ENCODE results near the gene TLE2. TPM values are rescaled to one million over a fixed set of nuclear protein-coding genes. Genes with fewer than 3 reads are reported as not detected.
"Not testable (repeated sequence)": the region's sequence is repeated elsewhere in the genome, so short reads cannot be mapped to it uniquely, and the experiment has no call there.

TLE2 gene
- polyA plus RNA-seq, 2 donors, result 10.1 to 16.0 TPM

DNA sequence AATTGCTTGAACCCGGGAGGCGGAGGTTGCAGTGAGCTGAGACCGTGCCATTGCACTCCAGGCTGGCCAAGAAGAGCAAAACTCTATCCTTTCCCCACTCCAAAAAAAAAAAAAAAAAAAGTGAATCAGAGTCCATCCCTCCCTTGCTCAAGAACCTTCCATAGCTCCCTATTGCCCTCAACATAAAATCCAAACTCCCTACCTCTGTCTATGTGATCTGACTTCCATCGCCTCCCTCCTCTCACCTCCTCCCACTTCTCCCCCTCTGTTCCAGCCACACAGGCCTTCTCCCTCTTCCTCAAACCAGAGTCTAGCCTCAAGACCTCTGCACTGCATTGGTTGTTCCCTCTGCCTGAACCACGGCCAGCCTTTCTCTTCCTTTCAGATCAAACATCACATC, 10.0 kb upstream of the TLE2 start:
- Histone ChIP-seq H3K4me3 (ENCODE audit: low read depth in 1 of 2, low read length in 2 of 2) (no peak overlapping the region), H3K27me3 (ENCODE audit: control insufficient read depth in 1 of 2, insufficient read depth in 2 of 2, low read length in 2 of 2) (no peaks in the 10 kb centered on the region), H3K36me3 (ENCODE audit: control insufficient read depth in 2 of 2, insufficient read depth in 2 of 2, low read length in 1 of 2) (no peaks in the 10 kb centered on the region), H3K27ac (ENCODE audit: low read depth in 2 of 2, low read length in 1 of 2) (no peak overlapping the region), H3K4me1 (ENCODE audit: control insufficient read depth in 2 of 2, insufficient read depth in 2 of 2, low read length in 1 of 2) (peaks cover 0 to 4% of the 10 kb centered on the region in 2 donors), H3K9me3 (ENCODE audit: control insufficient read depth in 2 of 2, insufficient read depth in 1 of 2, low read depth in 1 of 2, low read length in 1 of 2) (no peaks in the 10 kb centered on the region)
- WGBS, 2 donors, result 86% methylated on average over 5 of the region's 5 CpGs

DNA sequence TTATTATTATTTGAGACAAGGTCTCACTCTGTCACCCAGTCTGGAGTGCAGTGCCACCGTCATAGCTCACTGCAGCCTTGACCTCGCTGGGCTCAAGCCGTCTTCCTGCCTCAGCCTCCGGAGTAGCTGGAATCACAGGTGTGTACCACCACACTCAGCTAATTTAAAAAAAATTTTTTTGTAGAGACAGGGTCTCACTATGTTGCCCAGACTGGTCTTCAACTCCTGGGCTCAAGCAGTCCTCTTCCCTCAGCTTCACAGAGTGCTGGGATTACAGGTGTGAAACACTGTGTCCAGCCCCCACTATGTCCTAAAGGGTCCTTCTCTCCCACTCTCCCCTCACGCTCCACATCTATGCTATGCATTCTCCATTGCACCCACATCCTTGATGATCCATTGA, 9.1 kb upstream of the TLE2 start:
- Histone ChIP-seq H3K27ac (ENCODE audit: low read depth in 2 of 2, low read length in 1 of 2) (no peak overlapping the region), H3K4me1 (ENCODE audit: control insufficient read depth in 2 of 2, insufficient read depth in 2 of 2, low read length in 1 of 2) (peaks cover 0 to 4% of the 10 kb centered on the region in 2 donors), H3K9me3 (ENCODE audit: control insufficient read depth in 2 of 2, insufficient read depth in 1 of 2, low read depth in 1 of 2, low read length in 1 of 2) (no peaks in the 10 kb centered on the region), H3K27me3 (ENCODE audit: control insufficient read depth in 1 of 2, insufficient read depth in 2 of 2, low read length in 2 of 2) (no peaks in the 10 kb centered on the region), H3K36me3 (ENCODE audit: control insufficient read depth in 2 of 2, insufficient read depth in 2 of 2, low read length in 1 of 2) (no peaks in the 10 kb centered on the region), H3K4me3 (ENCODE audit: low read depth in 1 of 2, low read length in 2 of 2) (no peak overlapping the region)
- 77 to 85% methylated on average over 5 of the region's 5 CpGs for WGBS, 2 donors

DNA sequence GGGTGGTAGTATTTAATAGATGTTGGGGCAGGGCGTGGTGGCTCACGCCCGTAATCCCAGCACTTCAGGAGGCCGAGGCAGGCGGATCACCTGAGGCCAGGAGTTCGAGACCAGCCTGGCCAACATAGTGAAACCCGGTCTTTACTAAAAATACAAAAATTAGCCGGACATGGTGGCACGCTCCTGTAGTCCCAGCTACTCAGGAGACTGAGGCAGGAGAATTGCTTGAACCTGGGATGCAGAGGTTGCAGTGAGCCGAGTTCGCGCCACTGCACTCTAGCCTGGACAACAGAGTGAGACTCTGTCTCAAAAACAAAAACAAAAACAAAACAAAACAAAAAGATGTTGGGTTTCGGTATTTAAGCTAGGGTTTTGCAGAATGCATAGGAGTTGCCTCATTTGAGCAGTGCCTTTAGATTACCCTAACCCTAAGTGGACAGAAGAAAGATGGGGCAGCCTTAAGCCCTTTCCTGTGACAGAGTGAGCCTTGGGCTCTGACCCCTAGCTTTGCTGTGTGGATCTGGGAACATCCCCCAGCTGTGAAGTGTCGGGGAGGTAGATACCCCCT, 8.0 kb upstream of the TLE2 start:
- not testable (repeated sequence) for H3K4me3 ChIP-seq (ENCODE audit: low read depth in 1 of 2, low read length in 2 of 2); H3K4me1 ChIP-seq (ENCODE audit: control insufficient read depth in 2 of 2, insufficient read depth in 2 of 2, low read length in 1 of 2); H3K27me3 ChIP-seq (ENCODE audit: control insufficient read depth in 1 of 2, insufficient read depth in 2 of 2, low read length in 2 of 2); H3K36me3 ChIP-seq (ENCODE audit: control insufficient read depth in 2 of 2, insufficient read depth in 2 of 2, low read length in 1 of 2); H3K9me3 ChIP-seq (ENCODE audit: control insufficient read depth in 2 of 2, insufficient read depth in 1 of 2, low read depth in 1 of 2, low read length in 1 of 2)
- WGBS, 2 donors, result 68 to 74% methylated on average over 14 of the region's 14 CpGs
- H3K27ac ChIP-seq (ENCODE audit: low read depth in 2 of 2, low read length in 1 of 2), result peak overlapping the region in 1 of 2 donors; percentile 99

DNA sequence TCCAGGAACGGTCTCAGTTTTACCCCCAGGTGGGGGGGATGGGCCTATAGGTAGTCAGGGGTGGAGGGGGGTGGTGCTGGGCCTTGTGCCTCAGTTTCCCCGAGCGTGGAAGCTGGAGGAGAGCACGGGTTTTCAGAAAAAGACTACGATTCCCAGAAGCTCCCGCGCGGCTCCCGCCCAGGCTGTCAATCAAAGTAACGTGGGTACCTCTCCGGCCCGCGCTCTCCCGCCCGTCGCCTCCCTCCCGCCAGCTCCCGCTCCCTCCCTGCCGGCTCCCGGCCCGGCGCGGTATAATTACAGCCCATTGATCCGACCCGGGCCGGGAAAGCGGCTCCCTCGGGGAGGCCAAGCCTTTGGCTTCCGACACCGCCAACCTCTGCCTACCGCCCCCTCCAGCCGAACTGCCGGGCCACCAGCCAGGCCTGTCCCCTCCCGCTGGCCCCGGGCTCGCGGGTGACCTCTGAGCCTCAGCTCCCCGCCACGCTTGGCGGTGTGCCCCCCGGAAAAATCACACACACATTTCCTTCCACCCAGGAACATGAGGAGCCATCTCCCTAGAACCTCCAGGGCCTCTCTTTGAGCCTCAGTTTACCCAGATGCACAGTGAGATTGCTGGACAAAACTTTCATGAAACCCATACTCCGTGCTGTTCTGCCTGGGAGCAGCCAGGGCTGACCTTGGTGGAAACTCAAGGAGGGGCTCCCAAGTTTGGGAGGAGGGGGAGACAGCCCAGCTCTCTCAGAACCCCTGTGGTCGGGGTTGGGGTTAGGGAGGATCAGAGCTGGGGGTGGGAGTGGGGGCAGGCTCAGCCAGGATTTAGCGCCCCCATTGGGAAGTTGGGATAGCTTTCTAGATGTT, 7.3 kb upstream of the TLE2 start:
- Histone ChIP-seq H3K4me1 (ENCODE audit: control insufficient read depth in 2 of 2, insufficient read depth in 2 of 2, low read length in 1 of 2) (peaks cover 0 to 4% of the 10 kb centered on the region in 2 donors), H3K4me3 (ENCODE audit: low read depth in 1 of 2, low read length in 2 of 2) (peak overlapping the region; percentile 47 to 49), H3K27ac (ENCODE audit: low read depth in 2 of 2, low read length in 1 of 2) (peak overlapping the region; percentile 94 to 99), H3K9me3 (ENCODE audit: control insufficient read depth in 2 of 2, insufficient read depth in 1 of 2, low read depth in 1 of 2, low read length in 1 of 2) (no peaks in the 10 kb centered on the region), H3K36me3 (ENCODE audit: control insufficient read depth in 2 of 2, insufficient read depth in 2 of 2, low read length in 1 of 2) (no peaks in the 10 kb centered on the region), H3K27me3 (ENCODE audit: control insufficient read depth in 1 of 2, insufficient read depth in 2 of 2, low read length in 2 of 2) (no peaks in the 10 kb centered on the region)
- 1 to 2% methylated on average over 39 to 44 of the region's 44 CpGs for WGBS, 2 donors

DNA sequence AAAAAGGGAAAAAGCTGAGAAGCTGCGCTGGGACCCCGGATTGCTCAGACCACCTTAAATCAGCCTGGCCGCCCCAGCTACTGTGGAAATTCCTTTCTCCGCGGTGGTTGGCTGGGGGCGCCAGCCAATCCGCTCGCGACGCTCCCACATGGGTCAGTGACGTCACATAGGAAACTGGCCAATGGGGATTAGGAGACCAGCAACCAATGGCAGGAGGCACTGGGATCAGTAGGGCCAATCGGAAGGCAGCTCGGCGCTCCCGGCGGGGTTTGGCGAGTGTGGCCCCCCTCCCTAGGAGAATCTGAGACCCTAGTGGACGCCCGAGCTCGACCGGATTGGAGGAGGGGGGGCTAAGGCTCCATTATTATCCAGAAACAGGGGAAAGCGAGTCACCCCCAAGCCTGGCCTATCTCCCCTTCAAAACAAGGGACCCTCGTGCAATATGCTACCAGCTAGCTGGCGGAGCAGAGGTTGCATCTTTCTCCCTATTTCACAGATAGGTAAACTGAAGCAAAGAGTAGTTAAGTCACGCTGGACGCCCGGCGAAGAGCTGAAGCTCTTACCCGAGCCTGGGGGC, 6.5 kb upstream of the TLE2 start:
- peak overlapping the region; percentile 47 to 49 for H3K4me3 ChIP-seq (ENCODE audit: low read depth in 1 of 2, low read length in 2 of 2)
- no peaks in the 10 kb centered on the region for H3K27me3 ChIP-seq (ENCODE audit: control insufficient read depth in 1 of 2, insufficient read depth in 2 of 2, low read length in 2 of 2)
- H3K27ac ChIP-seq (ENCODE audit: low read depth in 2 of 2, low read length in 1 of 2), result peak overlapping the region; percentile 94 to 99
- H3K9me3 ChIP-seq (ENCODE audit: control insufficient read depth in 2 of 2, insufficient read depth in 1 of 2, low read depth in 1 of 2, low read length in 1 of 2), result no peaks in the 10 kb centered on the region
- peaks cover 0 to 4% of the 10 kb centered on the region in 2 donors for H3K4me1 ChIP-seq (ENCODE audit: control insufficient read depth in 2 of 2, insufficient read depth in 2 of 2, low read length in 1 of 2)
- no peaks in the 10 kb centered on the region for H3K36me3 ChIP-seq (ENCODE audit: control insufficient read depth in 2 of 2, insufficient read depth in 2 of 2, low read length in 1 of 2)
- WGBS, 2 donors, result 0 to 1% methylated on average over 29 of the region's 29 CpGs

DNA sequence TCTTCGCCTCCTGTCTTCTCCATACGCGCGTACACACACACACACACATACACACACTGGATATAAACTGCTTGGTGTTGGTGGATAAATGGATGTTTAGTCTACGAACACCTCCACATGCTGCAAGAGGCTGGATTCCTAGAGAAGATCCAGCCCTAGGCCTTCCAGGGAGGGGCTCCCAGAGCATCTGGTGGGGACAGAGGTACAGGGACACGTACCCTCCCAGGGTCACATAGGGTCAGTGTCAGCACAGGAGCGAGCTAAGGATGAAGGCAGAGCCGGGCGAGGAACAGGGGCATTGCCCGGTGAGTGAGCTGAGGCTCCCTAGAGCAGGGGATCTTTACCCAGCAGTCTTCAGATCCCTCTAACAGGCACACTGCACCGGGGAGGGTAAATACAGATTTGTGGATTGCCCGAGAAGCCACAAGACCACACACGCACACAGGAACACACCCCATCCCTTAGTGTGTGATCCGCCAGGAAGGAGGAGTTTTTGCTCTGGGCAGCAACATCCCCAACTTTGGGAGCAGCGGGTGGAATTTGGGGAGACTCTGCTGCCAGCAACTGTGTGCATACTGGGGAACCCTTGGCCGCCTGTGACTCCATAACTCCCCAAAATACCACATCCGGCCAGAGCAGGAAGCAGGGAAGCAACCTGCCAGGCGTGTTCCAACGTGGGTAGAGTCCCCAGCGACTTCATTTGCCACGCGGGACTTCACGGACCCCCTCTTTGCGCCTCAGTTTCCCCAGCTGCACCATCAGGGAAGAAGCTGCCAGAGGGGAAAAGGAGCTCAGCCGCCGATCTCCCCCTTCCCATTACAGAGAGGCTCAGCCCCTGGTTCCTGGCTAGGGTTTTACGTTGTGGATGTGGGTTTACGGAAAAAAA, 5.8 kb upstream of the TLE2 start:
- no peaks in the 10 kb centered on the region for H3K36me3 ChIP-seq (ENCODE audit: control insufficient read depth in 2 of 2, insufficient read depth in 2 of 2, low read length in 1 of 2)
- peak overlapping the region; percentile 36 to 47 for H3K4me3 ChIP-seq (ENCODE audit: low read depth in 1 of 2, low read length in 2 of 2)
- WGBS, 2 donors, result 9 to 14% methylated on average over 28 of the region's 28 CpGs
- peak overlapping the region; percentile 94 to 99 for H3K27ac ChIP-seq (ENCODE audit: low read depth in 2 of 2, low read length in 1 of 2)
- H3K9me3 ChIP-seq (ENCODE audit: control insufficient read depth in 2 of 2, insufficient read depth in 1 of 2, low read depth in 1 of 2, low read length in 1 of 2), result no peaks in the 10 kb centered on the region
- peaks cover 0 to 4% of the 10 kb centered on the region in 2 donors for H3K4me1 ChIP-seq (ENCODE audit: control insufficient read depth in 2 of 2, insufficient read depth in 2 of 2, low read length in 1 of 2)
- no peaks in the 10 kb centered on the region for H3K27me3 ChIP-seq (ENCODE audit: control insufficient read depth in 1 of 2, insufficient read depth in 2 of 2, low read length in 2 of 2)

DNA sequence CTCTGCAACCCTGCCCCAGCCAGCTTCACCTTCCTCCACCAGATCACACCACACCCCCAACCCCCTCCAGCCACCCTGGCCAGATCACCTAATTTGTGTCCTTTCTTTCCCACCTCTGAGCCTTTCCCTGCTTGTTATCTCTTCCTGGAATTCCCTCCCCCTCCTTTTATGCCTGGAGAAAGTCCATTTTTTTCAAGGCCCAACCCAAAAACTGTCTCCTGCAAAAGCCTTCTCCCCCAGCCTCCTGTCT, 5.3 kb upstream of the TLE2 start:
- Histone ChIP-seq H3K4me3 (ENCODE audit: low read depth in 1 of 2, low read length in 2 of 2) (no peak overlapping the region), H3K27me3 (ENCODE audit: control insufficient read depth in 1 of 2, insufficient read depth in 2 of 2, low read length in 2 of 2) (no peaks in the 10 kb centered on the region), H3K4me1 (ENCODE audit: control insufficient read depth in 2 of 2, insufficient read depth in 2 of 2, low read length in 1 of 2) (peaks cover 0 to 4% of the 10 kb centered on the region in 2 donors), H3K9me3 (ENCODE audit: control insufficient read depth in 2 of 2, insufficient read depth in 1 of 2, low read depth in 1 of 2, low read length in 1 of 2) (no peaks in the 10 kb centered on the region), H3K36me3 (ENCODE audit: control insufficient read depth in 2 of 2, insufficient read depth in 2 of 2, low read length in 1 of 2) (no peaks in the 10 kb centered on the region), H3K27ac (ENCODE audit: low read depth in 2 of 2, low read length in 1 of 2) (peak overlapping the region; percentile 94 to 99)

DNA sequence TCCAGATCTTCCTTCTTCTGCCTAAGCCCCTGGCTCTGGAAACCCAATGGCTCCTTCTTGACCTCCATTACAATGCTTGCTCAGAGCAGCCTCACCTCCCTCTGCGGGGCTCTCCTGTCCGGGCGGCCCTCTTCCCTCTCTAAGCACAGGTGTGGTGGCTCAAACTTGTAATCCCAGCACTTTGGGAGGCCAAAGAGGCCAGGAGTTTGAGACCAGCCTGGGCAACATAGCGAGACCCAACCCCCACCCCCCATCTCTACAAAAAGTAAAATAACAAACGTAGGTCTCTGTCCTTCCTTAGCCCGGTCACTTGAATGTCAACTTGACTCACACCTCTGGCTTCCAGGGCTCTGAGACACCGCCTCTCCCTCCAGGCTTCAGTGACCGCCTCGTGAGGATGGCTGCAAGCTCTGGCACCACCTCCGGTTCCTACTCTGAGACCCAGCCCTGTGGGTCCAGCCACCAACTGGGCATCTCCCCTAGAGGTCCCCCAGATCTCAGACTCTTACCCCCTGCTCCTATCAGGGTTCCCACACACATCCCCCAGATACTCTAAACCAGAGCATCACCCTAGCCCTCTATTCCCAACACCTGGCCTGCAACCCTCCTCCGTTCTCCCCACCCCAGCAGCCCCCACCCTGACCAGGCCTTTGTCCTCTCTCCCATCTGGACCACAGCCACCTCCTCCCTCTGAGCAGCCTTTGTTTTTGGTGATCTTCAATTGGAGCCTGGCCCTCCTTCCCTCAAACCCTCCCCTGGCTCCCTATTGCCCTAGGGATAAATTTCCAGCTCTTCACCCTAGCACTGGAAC, 4.7 kb upstream of the TLE2 start:
- Histone ChIP-seq H3K27me3 (ENCODE audit: control insufficient read depth in 1 of 2, insufficient read depth in 2 of 2, low read length in 2 of 2) (no peaks in the 10 kb centered on the region), H3K4me1 (ENCODE audit: control insufficient read depth in 2 of 2, insufficient read depth in 2 of 2, low read length in 1 of 2) (peaks cover 0 to 4% of the 10 kb centered on the region in 2 donors), H3K9me3 (ENCODE audit: control insufficient read depth in 2 of 2, insufficient read depth in 1 of 2, low read depth in 1 of 2, low read length in 1 of 2) (no peaks in the 10 kb centered on the region), H3K36me3 (ENCODE audit: control insufficient read depth in 2 of 2, insufficient read depth in 2 of 2, low read length in 1 of 2) (no peaks in the 10 kb centered on the region), H3K27ac (ENCODE audit: low read depth in 2 of 2, low read length in 1 of 2) (no peak overlapping the region), H3K4me3 (ENCODE audit: low read depth in 1 of 2, low read length in 2 of 2) (no peak overlapping the region)
- WGBS, 2 donors, result 63 to 78% methylated on average over 11 of the region's 11 CpGs

DNA sequence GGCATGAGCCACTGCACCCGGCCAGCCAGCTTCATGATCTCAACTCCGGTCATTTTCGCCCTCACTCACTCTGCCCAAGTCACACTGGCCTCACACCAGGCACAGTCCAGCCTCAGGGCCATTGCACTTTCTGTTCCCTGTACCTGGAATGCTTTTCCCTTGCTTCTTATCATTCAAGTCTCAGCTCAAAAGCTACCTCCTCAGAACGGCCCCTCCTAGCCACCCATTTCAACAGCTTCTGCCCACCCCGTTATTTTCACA, 2.5 kb upstream of the TLE2 start:
- Histone ChIP-seq H3K4me3 (ENCODE audit: low read depth in 1 of 2, low read length in 2 of 2) (no peak overlapping the region), H3K27me3 (ENCODE audit: control insufficient read depth in 1 of 2, insufficient read depth in 2 of 2, low read length in 2 of 2) (no peaks in the 10 kb centered on the region), H3K36me3 (ENCODE audit: control insufficient read depth in 2 of 2, insufficient read depth in 2 of 2, low read length in 1 of 2) (no peaks in the 10 kb centered on the region), H3K27ac (ENCODE audit: low read depth in 2 of 2, low read length in 1 of 2) (no peak overlapping the region), H3K9me3 (ENCODE audit: control insufficient read depth in 2 of 2, insufficient read depth in 1 of 2, low read depth in 1 of 2, low read length in 1 of 2) (no peaks in the 10 kb centered on the region), H3K4me1 (ENCODE audit: control insufficient read depth in 2 of 2, insufficient read depth in 2 of 2, low read length in 1 of 2) (peaks cover 0 to 4% of the 10 kb centered on the region in 2 donors)
- WGBS, 2 donors, result 72% methylated on average over 5 of the region's 5 CpGs

Data from esophagus (tissue), 2 donors.